GM21825 (cell line): ENCODE data around the gene TMEM178A.
"Not testable (repeated sequence)": the region's sequence is repeated elsewhere in the genome, so short reads cannot be mapped to it uniquely, and the experiment has no call there.

ENCODE experiments used
- ATAC-seq: cut with Tn5 transposase; IDR thresholded peaks from one replicate; pipeline ENCODE4 v1.9.1; 2021; ENCODE audit warnings: mild to moderate bottlenecking, moderate library complexity; ENCODE audit not compliant: unreplicated experiment

The TMEM178A gene

DNA sequence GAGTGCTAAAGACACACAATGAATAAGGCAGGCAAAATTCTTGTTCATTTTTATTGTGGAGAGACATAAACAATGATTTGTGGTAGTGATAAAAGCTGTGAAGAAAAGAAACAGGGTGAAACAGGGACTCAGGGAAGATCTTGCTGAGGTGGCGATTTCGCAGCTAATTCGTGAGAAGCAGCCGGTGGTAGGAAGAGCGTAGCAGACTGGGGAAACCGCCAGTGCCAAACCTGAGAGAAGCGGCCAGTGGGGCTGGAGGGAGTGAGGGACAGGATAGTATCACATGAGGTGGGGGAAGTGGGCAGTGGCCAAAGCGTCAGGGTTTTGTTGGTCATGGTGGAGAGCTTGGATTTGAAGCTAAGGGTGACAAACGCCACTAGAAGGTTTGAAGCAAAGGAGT, 42.3 kb downstream of the TMEM178A start:
- no peak for ATAC-seq

DNA sequence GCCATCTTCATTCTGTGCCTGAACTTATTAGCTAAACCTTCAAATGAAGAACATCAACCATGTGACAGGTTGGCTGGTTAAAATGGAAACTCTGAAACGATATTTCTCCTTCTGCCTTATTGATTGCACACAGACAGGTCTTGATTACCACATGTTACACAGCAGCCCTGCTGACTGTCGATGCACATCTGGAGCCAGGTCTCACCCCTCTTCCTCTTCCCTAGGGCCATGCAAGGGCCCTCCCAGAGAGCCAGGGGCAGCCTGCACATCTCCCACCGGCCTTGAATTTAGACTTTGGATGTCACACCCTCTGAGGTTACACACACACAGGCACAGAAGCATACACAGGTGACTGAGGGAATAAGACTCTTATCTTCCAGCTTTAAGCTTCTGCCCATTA, 45.1 kb downstream of the TMEM178A start:
- ATAC-seq = no peak

DNA sequence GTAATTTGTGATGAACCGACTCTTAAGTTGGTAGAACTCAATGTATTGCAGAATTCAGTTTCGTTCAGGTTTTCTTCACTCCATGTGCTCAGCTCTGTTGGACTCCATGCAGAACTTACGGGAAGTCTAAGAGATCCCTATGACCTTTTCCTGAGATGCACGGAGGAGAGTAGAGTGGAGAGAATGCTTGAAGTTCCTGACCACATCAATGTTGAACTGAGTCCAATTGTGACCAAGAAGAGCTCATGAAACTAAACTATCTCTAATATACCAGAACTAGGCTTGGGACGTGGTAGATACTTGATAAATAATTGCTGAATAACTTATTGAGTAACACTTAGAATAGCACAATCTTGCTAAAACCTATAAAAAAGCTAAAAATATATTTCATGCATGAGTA, 47.2 kb downstream of the TMEM178A start:
- ATAC-seq = no peak

DNA sequence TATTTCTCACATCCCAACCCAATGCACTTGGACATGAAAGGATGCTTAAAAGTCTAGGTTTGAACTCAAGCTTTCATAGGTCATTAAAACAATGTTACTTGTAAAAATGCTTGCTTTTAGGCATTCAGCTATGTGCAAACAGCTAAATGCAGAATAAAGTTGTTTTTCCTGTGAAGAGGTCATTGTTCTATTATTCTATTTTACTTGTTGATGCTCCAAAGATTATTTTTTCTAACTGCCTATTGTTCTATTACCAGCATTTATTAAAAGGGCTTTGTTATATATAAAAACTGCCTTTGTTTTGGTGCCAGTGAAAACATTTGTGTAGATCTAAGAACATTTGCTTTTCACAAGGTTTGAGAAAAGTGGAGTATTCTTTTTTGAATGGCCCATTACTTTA, 49.4 kb downstream of the TMEM178A start:
- ATAC-seq = no peak

DNA sequence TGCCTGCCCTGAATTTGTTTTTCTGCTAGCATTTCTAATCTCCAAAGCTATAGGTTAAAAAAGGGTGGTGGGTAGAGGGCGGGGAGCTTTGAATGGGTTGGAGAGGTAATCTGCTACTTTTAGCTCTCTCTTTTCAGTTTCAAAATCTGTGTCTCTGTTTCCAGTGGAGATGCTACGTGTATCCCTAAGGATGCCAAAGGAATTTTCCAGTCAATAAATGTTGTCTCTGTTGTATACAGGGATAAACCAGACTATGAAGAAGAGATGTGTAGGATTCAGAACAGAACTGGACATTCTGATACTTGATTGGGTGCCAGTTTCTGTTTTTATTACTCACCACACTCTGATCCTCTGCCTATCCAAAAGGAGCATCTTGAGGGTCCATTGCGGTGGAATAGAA, 50.1 kb downstream of the TMEM178A start:
- ATAC-seq = no peak

DNA sequence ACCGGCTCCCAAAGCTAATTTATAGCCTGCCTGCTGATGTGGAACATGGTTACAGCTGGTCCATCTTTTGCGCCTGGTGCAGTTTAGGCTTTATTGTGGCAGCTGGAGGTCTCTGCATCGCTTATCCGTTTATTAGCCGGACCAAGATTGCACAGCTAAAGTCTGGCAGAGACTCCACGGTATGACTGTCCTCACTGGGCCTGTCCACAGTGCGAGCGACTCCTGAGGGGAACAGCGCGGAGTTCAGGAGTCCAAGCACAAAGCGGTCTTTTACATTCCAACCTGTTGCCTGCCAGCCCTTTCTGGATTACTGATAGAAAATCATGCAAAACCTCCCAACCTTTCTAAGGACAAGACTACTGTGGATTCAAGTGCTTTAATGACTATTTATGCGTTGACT, 51.4 kb downstream of the TMEM178A start:
- no peak for ATAC-seq

DNA sequence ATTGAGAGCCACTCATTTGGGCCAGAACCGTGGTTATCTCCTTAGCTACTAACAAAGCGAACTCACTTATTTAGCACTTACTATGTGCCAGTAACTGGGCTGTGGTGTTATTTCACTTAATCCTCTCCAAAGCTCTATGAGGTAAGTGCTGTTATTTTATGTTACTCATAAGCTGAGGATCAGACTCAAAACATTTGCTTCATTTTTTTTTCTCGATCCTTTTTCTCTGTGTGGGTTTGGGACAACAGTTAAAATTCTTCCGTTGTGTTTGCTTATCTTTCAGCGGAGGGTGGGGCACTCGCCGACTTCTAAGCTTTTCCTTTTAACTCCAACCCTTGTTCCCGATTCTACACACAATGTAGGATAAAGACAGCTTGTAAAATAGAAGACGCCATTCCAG, 52.8 kb downstream of the TMEM178A start:
- ATAC-seq = no peak

DNA sequence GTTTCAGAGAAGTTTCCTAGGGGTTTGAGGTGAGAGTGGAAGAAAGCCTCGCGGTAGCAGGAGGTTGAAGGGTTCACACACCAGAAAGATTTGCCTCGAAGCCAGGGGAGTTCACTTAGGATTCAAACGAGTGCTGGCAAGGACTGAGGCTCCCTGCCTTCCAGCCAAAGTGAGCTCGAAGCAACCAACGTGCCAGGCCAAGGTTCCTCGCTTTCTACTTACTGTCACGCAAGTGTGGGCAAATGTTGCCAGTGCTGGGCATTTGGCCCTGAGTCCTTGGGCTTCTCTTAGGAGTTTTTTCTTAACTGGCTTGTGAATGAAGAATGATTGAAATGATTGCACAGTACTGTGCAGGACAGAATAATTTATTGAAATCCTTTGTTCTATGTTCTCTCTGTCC, 53.6 kb downstream of the TMEM178A start:
- ATAC-seq = no peak

DNA sequence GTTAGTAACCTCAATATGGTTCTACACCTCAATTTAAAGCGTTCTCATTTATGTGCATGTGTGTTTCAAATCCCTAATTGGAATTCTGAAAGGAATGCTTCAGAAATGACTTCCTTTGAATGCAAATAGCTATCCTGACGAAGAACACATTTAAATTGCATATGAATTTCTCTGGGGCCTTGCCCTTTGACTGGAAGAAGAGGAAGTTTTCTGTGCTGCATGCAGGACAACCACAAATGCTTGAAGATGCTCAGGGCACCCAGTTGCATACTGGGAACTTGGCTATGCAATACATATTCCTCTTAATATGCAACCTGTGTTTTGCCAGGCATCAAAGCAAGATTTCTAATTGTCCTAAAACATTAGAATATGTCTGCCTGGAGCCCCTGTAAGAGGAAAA, 55.3 kb downstream of the TMEM178A start:
- no peak for ATAC-seq

DNA sequence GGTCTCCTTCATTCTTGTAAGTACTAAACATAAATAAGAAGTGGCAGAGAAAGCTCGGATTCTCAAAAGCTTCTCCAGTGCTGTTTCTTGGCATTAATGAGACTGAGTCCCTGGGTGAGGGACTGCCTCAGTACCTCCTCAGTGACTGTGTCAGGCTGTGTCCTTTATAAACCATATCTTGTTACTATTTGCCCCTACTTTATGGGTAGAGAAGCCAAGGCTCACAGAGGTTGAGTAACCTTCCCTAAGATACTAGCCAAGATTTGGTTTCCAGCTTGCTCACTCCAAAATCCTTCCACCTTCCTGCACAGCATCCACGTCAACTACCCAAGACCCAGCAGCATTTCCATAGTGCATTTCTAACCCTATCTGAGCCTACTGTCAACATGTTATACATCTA, 57.8 kb downstream of the TMEM178A start:
- no peak for ATAC-seq

DNA sequence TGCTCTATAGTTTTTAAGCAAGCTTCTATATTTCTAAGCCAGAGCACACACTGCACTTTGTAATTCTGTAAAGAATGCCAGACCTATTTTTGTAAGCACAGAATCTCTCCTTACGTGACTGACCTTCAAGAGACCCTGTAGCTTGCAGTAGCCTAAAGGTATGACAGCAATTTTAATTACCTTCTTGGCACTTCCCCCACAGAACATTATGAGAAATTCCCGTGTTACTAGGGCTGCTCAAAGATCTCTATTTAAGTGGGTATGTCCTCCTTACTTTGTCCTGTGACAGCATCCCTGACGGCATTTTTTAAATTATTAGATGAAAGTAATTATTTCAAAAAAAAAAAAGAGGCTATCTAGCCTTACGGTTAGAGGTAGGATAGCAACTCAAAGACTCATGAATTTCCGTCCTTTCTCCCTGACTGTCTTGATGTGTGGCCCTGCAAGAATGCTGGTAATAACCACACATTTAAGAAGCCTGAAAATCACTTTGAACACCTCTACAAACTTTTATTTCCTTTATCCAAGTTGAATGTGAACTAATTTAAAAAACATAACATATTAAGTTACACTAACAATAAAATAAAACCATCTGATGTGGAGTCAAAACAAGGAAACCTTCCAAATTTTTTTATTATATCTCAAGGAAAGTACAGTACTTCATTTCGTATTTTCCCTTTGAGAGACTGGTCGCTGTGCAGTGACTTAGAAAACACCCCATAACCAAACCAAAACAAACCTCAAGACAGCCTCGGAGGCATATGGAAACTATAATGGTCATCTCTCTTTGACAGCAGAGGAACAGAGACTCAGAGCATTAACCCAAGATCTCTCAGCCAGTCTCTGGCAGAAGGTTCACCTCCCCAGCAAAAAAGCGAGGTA, 58.5 kb downstream of the TMEM178A start:
- ATAC-seq = no peak

DNA sequence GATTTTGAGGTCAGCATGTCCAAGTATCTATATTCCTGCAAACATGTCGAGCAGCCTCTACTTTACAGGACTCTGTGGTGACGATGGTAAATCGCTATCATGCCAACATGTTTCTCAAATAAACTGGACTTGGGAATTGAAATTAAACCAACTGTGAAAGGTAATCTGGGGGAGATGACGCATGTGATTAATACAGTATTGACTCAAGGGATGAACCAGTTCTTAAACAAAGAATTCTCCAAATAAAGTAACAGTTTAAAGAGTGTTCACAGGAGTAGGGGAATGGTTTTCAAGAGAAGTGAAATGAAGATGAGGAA, 59.1 kb downstream of the TMEM178A start:
- ATAC-seq = no peak

DNA sequence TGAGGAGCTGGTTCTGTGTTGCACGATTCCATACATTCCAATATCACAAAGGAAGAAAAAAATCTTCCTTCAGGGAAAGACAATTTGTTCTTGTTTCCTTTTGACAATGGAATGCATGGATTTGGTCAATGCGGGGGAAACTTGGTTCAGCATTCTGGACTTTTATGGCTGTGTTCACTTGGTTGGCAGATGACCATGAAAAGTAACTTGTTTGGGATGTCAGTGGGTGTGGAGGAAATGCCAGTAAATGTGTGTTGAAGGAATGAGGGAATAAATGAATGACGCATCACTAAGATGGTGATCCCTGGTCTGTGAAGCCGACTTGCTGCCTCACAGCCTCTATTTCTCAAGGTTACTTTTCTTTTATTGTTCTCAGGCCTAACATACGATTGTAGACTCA, 59.7 kb downstream of the TMEM178A start:
- ATAC-seq = no peak

DNA sequence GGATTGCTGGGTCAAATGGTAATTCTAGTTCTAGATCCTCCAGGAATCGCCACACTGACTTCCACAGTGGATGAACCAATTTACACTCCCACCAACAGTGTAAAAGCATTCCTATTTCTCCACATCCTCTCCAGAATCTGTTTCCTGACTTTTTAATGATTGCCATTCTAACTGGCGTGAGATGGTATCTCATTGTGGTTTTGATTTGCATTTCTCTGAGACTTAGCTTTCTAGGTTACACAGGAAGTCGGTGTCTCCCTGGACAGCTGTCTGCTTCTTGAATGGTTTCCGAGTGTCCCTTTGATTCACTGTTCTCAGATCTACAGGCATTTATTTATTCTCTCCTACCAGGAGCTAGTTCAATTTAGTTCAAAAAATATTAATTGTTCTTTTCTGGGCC, 62.4 kb downstream of the TMEM178A start:
- ATAC-seq = not testable (repeated sequence)

DNA sequence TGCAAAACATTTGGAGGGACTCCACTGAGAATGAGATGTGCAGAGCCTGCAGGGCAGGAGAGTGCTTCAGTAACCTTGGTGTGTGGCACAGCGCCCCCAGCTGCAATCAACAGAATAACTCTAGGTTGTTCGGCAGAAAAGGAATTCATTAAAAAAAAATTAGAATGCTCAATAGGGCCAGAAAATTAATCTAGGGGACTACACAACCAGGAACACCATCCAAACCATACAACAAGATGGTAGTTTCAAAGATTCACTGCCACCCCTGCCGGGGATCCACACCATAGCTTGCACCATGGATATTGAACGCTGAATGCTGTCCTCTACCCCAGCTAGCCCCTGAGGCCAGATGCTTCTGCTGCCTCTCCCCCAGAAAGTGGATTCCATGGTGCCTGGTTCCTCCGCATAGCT, 63.2 kb downstream of the TMEM178A start:
- peak; percentile 47 for ATAC-seq

DNA sequence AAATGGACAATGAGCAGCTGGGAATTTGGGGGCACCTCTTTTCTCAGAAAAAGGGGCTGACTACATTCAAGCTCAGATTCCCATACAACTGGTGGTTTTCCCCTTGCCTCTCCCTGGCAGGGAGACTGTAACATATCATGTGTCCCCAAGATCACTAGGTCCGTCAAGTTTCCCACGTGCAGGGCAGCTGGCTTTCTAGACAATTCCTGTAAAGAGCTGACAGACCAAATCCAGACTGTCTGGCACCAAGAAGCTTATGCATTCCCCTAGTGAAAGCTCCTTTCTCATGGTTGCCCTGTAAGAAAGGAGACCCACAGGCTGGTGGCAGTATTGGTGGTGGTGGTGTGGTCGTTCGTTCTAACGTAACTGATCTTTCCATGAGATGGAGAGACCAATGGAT, 64.6 kb downstream of the TMEM178A start:
- no peak for ATAC-seq

DNA sequence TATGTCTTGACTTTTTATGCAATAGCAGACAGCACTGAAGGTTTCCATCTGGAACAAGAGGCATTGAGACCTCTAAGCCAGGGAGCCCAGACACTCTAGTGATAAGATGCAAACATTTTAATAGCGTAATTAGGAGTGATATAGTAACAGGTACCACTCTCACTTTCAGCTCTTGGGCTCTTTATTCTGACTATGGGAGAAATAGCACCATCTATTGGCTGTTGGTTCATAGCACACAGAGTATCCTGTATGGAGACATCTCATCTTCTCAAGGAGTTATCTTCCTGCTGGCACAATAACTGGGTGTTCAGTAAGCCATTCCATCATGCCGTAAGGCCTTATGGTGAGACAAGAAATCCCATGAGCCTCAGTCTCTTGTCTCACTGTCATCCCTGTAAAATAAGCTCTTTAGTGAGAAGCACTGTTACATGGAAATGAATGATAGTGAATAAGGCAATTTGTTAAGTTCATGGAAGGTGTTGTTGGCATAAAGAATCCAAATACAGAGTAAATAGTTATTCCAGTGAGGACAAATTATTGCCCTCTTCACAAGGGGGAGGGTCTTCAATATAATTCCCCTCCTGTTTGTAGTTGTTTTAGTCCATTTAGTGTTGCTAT, 65.1 kb downstream of the TMEM178A start:
- no peak for ATAC-seq

DNA sequence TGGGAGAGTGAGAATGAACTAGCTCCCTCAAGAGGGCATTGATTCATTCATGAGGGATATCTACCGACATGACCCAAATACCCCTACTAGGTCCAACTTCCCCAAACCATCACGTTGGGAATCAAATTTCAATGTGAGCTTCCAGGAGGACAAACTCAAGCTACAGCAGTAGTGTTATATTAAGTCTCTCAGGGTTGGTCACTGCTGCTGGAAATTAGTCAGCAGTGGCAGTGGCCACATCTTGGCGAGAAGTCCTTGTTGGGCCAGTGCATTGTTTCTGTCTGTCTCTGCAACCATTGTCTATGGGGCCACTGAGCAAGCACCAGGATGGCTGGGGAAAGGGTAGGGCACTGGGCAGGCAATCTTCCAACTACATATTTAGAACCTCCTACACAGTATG, 65.8 kb downstream of the TMEM178A start:
- no peak for ATAC-seq

DNA sequence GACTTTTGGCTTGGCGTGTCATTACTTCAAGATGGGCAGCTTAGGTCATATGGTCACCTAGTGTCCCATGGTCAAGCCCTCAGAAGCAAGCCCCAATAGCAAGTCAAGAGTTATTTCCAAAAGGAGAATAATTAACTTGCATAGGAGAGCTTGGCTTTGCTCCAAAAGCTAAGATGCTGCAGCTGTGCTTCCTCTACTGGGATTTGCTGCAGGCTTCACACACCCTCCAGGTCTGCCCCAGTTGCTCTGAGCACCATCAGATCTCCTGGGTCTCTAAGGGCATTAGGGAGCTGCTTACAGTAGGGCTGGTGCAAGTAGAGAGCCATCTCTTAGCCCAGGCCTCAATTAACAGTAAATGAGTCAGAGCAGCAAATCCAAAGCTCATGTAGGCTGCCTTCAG, 66.8 kb downstream of the TMEM178A start:
- ATAC-seq = no peak

DNA sequence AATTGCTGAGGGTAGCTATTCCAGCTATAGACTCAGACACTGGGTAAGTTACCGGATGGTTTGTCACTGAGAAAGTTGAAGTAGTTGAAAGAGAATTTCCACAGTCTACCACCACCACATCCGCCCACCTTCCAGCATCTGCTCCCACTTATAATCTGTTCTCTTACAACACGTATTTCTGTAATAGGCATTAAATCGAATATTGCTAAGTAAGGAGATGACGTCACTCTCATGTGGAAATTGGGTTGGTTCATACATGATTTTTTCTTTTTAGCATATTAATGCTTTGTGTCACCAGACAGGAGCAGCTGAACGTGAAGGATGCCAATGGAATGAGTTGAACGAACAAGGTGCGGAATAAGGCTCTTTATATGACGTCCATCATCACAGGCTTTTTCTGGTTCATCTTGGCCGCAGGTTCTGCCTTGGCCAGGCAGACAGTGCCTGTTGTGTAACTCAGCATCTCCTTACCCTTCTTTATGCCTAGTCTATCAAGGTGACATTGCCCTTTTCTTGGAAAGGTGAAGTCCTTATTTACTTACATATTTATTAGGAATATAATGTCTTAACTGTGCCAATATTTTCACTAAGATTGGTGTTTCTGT, 67.5 kb downstream of the TMEM178A start:
- no peak for ATAC-seq

DNA sequence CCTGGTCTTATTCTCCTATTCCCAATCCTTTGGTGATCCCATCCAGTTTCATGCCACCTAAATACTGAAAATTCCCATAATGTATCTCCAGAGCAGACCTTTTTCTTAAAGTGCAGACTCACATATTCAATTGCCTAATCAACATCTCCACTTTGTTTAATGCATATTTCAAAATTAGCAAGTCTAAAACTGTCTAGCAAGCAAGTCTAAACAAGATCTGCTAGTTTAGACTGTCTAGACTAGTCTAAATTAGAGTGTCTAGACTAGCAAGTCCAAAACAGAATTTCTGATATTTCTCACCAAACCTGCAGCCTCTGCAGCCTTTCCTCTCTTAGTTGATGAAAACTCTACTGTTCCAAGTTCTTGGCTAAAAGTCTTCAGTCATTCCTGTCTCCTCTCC, 68.7 kb downstream of the TMEM178A start:
- no peak for ATAC-seq

DNA sequence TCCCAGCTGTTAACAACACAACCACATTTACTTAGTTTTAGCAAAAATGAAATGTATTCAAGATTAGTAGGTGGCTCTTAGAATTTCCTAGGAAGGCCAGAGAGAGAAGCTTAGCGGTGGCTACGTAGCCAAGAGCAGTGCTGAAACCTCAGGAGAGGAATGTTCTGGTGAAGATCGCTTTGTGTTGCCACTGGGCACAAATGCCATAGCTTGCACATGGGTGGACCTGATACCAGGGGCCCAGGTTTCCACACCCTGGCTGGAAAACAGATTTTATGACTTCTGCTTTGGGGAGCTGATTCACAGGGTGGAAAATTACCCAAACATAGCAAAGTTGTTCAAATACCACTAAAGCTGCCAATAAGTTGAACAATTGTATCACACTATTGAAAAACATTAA, 69.9 kb downstream of the TMEM178A start:
- no peak for ATAC-seq
